Liver (tissue), 3 donors: ENCODE measurements around the gene USP25.

Source experiments
- ATF3 ChIP-seq: IDR thresholded peaks from 2 replicates; pipeline ENCODE4 v1.6.1; 2016; ENCODE audit warnings: antibody characterized with exemption
- CTCF ChIP-seq: fragments of 150-350 bp; IDR thresholded peaks from 2 replicates; pipeline ENCODE4 v1.5.1; 2017; ENCODE audit warnings: improper control_type of control experiment, low read depth, low read length; ENCODE audit not compliant: missing input control
- EGR1 ChIP-seq, 2 donors: IDR thresholded peaks; 2 replicates each; pipeline ENCODE4 v1.6.1; 2016 to 2018; ENCODE audit warnings: antibody characterized with exemption in 2 of 2, low read depth in 2 of 2
- GABPA ChIP-seq, 2 donors: IDR thresholded peaks in 1 of 2; conservative IDR thresholded peaks in 1 of 2; 2 replicates each; pipeline ENCODE4 v1.6.1; 2016; ENCODE audit warnings: antibody characterized with exemption in 2 of 2, mild to moderate bottlenecking in 1 of 2, moderate library complexity in 1 of 2
- JUND ChIP-seq, 2 donors: IDR thresholded peaks; 2 replicates each; pipeline ENCODE4 v1.6.1; 2016; ENCODE audit warnings: antibody characterized with exemption in 2 of 2
- RAD21 ChIP-seq, 2 donors: IDR thresholded peaks; 2 replicates each; pipeline ENCODE4 v1.6.1; 2016; ENCODE audit warnings: antibody characterized with exemption in 2 of 2, mild to moderate bottlenecking in 2 of 2
- RXRA ChIP-seq, 2 donors: IDR thresholded peaks; 2 replicates each; pipeline ENCODE4 v1.6.1; 2017 to 2018; ENCODE audit warnings: antibody characterized with exemption in 2 of 2, mild to moderate bottlenecking in 1 of 2
- TAF1 ChIP-seq: conservative IDR thresholded peaks from 2 replicates; pipeline ENCODE4 v1.6.1; 2016; ENCODE audit warnings: antibody characterized with exemption, mild to moderate bottlenecking
- YY1 ChIP-seq: IDR thresholded peaks from 2 replicates; pipeline ENCODE4 v1.6.1; 2016; ENCODE audit warnings: antibody characterized with exemption, mild to moderate bottlenecking
- ZBTB33 ChIP-seq: IDR thresholded peaks from 2 replicates; pipeline ENCODE4 v1.6.1; 2016; ENCODE audit warnings: antibody characterized with exemption
- donor health status: healthy.
- donor health status: healthy.

GRCh38 chr21:15868940-15869339, 139.2 kb downstream of the USP25 start:
- TF ChIP-seq CTCF: no peak
- TF ChIP-seq ATF3: no peak
- TF ChIP-seq YY1: no peak
- TF ChIP-seq GABPA (IDR thresholded peaks at IDR 0.05 in 1 of 2, conservative IDR thresholded peaks at IDR 0.05 in 1 of 2): no peak
- TF ChIP-seq RAD21 (IDR thresholded peaks at IDR 0.05): no peak
- no peak for TF ChIP-seq ZBTB33
- TF ChIP-seq RXRA (IDR thresholded peaks at IDR 0.05): no peak
- no peak for TF ChIP-seq EGR1 (IDR thresholded peaks at IDR 0.05; ENCODE audit: low read depth in 2 of 2)
- no peak for TF ChIP-seq JUND (IDR thresholded peaks at IDR 0.05)
- no peak for TF ChIP-seq TAF1
